ENCODE results near the gene FIGNL2.
"Not testable (repeated sequence)": the region's sequence is repeated elsewhere in the genome, so short reads cannot be mapped to it uniquely, and the experiment has no call there.

Gene FIGNL2

DNA sequence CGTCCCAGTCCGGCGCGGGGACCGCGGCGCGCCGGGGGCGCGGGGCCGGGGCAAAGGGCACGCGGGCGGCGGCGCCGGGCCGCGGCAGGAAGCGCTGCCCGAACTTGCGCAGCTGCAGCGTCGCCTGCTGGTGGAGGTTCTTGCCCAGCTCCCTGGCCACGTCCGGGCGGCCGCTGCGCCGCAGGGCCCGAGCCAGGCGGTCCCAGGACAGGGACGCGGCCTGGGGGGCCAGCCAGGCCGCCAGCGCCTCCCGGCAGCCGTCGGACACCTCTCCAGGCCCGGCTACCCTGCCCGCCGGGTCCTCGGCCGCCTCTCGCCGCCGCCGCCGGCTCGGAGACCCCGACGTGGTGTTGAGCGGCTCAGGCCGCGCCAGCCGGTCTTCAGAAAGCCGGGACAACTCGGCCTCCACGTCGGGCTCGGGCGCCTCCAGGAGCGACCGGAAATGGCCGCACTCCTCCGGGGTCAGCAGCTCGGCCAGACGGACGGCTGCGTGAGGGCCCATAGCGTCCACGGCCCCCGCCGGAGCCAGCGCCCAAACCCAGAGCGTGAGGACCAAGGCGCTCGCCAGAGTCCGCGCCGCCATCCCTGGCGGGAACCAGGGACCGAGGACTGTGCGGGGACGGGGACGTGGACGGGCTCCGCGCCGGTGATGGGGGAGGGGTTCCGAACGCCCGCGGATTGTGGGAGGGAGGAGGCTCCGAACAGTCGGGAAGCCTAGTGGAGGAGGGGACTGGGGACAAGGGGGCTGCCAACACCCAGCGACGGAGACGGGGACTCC is 34.0 kb downstream of the FIGNL2 start:
- no peak for DNase-seq

DNA sequence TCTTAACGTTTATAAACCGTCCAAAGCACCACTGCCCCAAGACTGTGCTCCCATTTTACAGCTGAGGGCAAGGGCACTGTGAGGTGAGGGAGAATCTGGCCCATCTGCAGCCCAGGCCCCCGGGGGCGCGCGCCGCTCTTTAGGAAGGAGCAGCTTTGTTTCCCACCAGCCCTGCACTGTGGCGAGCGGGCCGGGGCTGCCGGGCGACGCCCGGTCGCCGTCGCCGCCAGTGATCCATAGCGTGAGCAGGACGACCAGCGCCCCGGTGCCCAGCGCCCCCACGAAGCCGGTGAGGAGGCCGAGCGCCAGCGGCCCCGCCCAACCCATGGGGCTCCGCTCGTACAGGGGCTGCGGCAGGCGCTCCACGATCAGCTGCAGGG is 34.6 kb downstream of the FIGNL2 start:
- DNase-seq = no peak

DNA sequence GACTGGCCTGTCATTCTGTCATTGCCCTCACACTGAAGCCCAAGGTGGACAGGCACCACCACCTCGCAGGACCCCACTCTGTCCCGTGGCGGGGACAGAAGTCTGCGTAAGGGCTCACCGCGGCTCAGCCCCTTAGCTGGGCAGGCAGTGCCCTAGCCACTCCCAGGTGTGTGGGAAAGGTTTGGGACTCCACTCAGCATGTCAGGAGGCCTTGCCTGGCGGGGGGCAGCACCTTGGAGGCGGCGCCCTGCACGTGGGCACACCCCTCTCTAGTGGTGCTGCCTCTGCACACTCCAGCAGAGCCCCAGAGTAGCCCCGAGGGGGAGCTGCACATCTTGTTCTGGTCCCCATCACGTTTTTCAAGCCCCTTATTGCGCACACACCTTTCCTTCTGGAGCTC is 35.6 kb downstream of the FIGNL2 start:
- DNase-seq = no peak

DNA sequence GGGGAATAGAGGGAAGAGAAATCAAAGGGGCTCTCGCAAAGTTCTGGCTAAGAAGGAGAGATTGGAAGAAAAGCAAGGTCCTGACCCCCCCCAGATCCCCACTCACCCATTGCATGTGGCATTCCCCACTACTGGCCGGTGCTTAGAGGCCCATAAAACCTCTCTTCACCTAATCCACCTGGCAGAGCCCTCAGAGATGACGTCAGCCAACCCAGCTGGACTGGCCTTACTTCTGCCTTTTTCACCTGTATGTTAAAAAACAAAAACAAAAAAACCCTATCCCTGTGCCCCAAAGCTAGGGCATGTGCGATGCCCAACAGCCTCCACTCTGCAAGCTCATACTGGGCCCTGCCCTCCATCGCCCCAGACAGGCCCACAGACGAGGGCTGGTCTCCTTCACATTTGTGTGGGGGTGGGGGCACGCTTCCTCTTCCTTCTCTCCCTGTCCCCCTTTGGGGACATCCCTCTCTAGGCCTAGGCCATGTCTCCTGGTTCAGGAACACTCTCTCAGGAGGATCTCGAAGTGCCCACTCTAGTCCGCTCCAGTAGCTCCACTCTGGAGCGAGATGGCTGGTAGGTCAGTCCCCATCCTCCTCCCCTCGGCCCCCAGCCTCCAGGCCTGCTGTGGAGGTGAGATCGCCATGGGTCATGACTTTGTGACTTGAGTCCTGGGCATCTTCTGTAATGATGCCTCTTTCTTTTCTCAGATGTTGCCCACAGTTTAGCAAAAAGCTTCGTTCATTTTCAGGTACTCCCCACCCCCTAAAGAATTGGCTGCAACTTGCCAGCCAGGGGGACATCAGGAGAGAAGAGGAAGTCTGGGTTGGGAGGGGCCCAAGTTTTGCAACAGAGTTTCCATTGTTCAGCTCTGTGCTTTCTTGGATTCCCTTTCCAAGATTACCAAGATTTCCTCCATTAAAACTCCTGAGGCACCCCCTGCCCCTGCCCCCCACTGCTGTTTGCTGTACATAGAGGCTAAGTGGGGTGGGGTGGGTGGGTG is 37.0 kb downstream of the FIGNL2 start:
- no peak for DNase-seq

DNA sequence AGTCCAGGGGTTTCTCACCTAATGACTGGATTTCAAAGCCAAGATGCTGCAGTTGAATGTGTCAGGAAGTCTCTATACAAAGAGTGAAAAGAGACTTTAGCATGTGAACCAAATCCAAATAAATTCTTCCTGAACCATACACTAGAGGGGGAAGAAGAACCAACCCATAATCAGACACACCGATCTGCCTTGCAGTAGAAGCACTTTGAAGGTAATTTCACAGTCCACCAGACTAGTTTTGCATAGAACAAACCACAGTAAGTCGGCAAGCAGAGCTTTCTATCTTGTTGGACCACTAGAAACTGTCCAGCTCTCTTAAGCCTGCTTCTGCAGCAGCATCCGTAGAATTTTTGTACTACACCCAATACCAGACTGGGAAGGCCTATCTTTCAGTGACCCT is 39.3 kb downstream of the FIGNL2 start:
- DNase-seq = no peak

DNA sequence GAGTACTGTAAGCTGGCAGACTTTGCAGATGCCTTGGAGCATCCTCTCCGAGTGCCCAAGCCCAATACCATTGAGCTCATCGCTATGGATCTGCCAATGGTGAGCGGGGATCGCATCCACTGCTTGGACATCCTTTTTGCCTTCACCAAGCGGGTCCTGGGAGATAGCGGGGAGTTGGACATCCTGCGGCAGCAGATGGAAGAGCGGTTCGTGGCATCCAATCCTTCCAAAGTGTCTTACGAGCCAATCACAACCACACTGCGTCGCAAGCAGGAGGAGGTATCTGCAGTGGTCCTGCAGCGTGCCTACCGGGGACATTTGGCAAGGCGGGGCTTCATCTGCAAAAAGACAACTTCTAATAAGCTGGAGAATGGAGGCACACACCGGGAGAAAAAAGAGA is 41.6 kb downstream of the FIGNL2 start:
- no peak for DNase-seq

DNA sequence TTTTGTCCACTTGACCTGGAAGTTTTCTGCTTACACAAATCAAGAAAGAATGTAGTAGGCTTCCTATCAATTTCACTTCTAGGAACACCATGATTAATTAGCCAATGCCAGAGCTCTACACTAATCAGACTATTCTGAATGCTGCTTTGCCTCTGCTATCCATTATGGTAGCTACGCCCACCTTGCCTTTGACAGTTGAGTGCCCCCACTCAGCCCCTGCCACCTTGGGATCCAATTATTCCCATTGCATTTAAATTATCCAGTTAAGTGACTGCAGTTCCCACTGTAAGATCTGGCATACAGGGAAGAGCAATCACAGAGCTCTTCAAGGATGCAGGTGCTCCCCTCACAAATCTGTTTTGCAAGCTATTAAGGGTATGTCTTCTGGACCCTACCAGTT is 47.5 kb downstream of the FIGNL2 start:
- no peak for DNase-seq

DNA sequence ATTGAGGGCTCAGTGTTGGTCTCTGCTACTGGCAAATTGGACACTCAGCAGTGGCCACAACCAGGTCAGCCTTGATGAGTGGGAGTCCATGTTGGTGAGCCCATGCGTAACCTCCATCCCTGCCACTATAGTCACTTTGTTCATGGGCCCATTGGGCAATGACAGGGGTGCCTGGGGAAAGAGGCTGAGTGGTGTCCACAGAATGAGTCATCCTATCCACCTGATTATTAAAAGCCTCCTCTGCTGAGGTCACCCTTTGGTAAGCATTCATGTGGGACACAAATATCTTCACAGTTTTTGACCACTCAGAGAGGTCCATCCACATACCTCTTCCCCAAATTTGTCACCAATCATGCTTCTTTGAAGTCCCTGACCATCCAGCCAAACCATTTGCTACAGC is 50.0 kb downstream of the FIGNL2 start:
- no peak for DNase-seq

DNA sequence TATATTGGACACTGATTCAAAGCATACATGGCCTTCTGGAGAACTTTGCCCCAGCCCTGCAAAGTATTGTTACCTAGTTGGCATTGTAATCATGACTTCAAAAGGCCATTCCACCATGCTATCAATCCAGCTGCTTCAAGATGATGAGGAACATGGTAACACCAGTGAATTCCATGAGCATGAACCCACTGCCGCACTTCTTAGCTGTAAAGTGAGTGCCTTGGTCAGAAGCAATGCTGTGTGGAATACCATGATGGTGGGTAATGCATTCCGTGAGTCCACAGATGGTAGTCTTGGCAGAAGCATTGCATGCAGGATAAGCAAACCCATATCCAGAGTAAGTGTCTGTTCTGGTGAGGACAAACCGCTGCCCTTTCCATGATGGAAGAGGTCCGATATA is 50.5 kb downstream of the FIGNL2 start:
- DNase-seq = not testable (repeated sequence)

DNA sequence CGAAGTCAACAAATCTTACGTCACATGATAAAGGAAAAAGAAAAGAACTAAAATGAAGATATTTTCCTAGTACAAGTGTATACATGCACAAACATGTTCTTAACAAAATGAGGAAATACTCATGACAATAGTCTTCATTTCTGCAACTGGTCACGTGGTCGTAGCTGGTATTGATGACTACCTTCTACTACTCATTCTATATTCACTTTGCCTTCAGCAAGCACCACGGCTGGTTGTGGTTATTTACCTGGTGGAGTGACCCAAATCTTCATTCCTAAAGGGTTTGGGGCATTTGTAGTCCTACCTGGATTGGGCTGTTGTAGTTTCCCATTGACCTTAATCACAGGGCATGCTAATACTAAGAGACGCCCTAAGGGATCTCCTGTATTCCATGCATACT is 51.2 kb downstream of the FIGNL2 start:
- no peak for DNase-seq

DNA sequence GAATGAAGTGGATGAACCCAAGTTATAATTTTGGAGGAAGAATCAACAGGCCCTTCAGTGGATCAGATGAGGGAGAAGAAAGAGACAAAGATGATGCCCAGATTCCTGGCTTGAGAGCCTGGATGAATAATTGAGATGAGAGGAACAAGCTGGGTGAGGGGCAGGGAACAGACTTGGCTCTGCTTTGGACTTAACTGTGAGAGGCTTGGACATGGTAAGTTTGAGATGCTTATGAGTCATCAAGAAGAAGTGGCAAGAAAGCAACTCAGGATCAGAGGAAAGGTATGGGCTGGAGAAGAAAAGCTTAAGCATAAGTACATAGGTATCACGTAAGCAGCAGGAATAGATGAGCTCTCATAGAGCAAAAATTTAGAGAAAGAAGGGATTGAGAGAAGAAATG is 55.3 kb downstream of the FIGNL2 start:
- DNase-seq = no peak

DNA sequence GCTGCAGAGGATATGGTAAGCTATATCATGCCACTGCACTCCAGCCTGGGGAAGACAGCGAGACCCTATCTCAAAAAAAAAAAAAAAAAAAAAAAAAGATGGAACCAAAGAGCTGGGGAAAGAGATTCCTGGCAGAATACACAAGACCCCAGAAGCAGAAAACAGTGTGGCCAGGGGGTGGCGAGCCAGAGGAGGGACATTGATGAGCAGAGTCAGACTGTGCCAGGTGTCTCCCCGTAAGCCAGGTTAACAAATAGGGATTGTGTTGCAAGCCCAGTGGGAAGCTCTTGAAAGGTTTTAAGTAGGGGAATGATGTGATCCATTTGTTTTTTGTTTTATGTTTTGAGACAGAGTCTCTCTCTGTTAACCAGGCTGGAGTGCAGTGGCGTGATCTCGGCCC is 56.1 kb downstream of the FIGNL2 start:
- no peak for DNase-seq

DNA sequence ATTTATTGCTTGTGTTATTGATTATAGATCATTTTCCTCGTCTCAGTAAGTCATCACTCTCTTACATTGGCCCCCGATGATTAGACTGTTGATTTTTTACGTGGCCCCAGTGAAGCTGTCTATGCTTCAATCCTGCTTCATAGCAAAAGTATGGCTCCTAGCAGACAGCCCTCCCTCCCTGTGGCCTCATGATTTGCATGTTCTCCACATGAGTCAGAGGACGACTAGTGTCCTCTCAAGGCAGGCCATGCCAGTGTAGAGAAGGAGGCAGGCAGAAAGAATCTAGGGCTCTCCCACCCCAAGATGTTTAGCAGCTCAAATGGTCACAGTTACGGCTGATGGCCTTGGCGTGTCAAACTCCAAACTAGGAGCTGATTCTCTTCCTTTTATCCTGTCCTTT is 59.6 kb downstream of the FIGNL2 start:
- no peak for DNase-seq

DNA sequence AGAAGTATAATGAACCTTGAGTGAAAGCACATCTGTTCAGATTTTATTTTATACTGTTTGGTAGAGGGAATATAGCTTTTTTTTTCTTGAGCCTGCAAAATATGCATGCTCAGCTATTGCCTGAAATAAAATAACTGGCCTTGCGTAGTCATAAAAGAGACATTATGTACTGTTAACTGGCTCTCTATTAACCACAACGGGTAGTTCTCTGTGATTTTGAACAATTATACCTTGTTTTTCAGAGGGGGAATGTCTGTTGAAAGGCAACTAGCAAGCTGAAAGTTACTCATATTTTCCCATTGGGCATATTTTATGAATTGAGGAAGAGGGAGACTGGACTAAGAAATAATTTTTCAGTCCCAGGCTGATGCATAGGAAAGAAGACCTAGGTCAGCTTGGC is 62.6 kb downstream of the FIGNL2 start:
- no peak for DNase-seq

DNA sequence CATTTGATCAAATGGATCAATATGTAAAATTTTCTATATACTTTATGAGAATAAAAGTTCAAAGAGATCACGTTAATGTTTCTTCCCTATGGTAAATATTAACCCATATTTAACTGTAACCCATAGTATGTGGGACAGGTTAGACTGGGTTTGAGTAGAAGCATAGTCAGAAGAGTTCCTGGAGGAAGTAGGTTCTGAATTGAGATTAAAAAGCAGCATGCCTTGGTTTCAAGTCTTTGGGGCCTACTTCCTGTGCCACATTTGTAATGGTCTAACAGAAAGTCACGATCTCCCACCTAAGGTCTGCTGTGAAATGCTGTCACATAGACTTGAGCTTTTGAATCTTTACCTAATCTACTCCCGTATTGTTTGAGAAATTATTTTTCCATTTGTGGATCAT is 63.8 kb downstream of the FIGNL2 start:
- no peak for DNase-seq

DNA sequence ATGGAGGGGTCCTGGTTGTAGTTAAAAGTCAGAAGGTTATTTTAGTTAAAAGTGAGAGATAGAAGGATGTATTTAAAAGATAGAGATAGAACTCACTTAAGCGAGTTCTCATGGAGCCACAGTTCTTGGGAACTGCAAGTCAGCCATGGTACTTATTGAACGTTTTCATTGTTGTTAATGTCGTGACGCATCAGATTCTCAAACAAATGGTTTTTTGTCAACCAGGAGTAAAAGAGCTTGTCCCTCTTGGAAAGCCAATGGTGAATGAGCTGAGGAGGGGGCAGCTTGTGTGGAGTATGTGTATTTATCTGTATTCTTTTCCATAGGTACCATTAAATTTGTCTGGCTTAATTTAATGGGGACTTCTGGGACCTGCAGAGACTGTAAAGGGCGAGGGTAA is 68.6 kb downstream of the FIGNL2 start:
- no peak for DNase-seq

DNA sequence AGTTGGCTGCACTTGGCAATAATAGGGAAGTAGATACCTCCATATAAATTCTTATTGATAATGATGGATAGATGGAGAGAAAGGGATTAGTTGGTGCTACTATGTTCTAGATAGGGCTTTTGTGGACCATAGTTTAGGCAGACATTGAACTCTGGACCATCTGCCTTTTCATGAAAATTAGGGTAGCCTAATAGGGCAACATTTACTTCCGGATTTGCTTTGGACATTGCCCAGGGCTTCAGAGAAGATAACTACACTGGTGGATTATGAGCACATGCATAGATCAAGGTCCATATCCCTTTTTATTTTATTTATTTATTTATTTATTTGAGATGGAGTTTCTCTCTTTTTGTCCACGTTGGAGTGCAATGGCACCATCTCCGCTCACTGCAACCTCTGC is 70.5 kb downstream of the FIGNL2 start:
- no peak for DNase-seq

DNA sequence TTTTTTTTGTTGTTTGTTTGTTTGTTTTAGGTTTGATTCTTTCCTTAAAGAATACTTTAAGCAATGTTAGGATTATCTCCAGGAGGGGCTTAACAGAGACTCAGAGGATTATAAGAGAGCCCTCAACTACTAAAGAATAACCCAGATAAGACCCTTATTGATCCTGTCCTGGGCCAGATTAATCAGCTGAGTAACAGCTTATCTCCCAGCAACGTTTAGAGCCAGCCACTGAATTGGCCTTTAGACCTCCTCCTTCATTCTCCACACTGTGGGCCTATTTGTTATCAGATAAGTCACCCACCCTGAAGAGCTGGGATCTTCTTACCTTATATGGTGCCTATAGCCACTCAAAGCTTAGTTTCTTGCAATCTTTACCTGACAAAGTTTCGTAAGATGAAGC is 71.1 kb downstream of the FIGNL2 start:
- no peak for DNase-seq

DNA sequence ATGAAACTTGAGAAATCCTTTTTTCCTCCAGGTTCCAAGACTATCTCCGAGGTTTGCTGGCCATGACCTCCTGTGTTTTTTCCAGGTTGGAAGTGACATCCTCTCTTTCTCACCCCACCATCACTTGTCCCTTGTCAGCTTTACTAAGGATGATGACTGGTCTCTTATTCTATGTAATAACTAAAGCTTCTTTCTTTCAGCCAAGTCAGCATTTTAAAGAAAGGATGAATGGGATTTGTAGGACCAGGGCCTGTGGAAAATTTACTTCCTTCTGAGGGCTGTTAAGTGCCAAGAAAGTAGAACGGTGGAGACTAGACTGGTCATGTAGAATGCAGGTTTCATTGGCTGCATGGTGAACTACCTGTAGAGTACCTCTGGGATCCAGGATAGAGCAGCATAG is 73.6 kb downstream of the FIGNL2 start:
- DNase-seq = no peak

DNA sequence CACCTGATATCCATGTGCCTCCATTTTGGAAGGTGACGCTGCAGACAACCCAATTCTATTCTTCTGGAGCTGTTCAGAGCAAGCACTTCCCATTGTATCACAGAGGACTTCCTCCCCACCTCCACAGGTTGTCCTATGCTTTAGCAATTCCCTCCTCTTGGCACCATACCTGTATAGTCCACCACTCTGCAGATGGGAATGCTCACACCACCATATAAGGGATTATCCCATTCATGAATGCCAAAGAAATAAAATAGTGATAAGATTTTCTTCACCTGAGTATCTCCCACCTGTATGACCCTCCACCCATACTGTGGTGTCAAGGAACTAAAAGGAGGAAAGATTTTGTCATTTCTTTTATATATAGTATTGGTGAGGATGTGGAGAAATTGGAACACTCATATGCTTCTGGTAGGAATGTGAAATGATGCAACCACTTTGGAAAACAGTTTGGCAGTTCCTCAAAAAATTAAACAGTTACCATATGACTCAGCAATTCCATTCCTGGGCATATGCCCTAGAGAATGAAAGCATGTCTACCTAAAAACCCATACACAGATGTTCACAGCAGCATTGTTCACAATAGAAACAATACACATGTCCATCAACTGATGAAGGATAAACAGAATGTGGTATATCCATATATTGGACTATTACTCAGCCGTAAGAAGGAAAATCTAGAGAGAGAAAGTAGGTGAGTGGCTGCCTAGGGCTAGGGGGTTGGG is 75.2 kb downstream of the FIGNL2 start:
- no peak for DNase-seq

DNA sequence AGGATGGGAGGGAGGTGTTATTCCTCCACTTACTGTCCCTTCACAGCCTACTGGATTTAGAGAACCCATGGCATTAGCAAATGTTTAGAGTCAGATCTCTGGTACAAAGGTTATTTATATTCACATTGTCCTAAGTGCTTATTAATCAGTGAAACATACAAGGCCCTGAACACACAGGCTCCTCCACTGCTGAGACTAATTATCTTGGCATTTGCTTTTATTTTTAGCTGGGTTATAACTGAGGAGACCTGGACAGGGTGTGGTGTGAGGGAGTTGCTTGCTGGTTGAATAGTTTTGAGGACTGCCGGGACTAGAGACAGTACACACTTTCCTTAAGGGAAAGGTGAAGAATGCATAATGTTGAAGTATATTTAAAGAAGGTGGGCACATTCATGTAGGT is 77.5 kb downstream of the FIGNL2 start:
- no peak for DNase-seq

Measured in NCI-H446 treated with DMSO at 0.1 percent for 48 hours (cell line).